ENCODE results near the gene CDPF1. TPM values are rescaled to one million over a fixed set of nuclear protein-coding genes. Genes with fewer than 3 reads are reported as not detected.

The CDPF1 gene
- total and polyA plus RNA-seq, 2 experiments from 2014 or later: 10.1 to 14.5 TPM

DNA sequence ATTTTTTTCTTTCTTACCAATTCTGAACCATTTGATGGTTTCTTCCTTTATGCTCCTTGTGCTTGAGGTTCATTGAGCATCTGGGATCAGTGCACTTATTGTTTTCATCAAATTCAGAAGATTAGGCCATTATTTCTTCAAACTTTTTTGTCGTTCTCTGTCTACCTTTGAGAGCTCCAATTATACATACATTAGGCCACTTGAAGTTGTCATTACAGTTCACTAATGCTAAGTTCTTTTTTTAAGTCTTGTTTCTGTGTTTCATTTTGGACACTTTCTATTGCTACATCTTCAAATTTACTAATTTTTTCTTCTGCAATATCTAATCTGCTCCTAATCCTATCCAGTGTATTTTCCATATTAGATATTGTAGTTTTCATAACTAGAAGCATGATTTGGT is 40.8 kb downstream of the CDPF1 start (continued):
- TF ChIP-seq REST (IDR thresholded peaks at IDR 0.05; ENCODE audit: unreplicated experiment): no peak
- TF ChIP-seq EZH2 (IDR thresholded peaks at IDR 0.05; ENCODE audit: low read depth, unreplicated experiment): no peak
- TF ChIP-seq ZNF114 (CRISPR knock-in tag; IDR thresholded peaks at IDR 0.05): no peak
- TF ChIP-seq ZNF331 (CRISPR knock-in tag; IDR thresholded peaks at IDR 0.05; ENCODE audit: low read depth): no peak
- no peak for TF ChIP-seq NANOG (IDR thresholded peaks at IDR 0.05; ENCODE audit: borderline replicate concordance)
- TF ChIP-seq STAT1 (IDR thresholded peaks at IDR 0.05; ENCODE audit: unreplicated experiment): no peak
- TF ChIP-seq EZH2phosphoT487 (IDR thresholded peaks at IDR 0.05; ENCODE audit: unreplicated experiment): no peak
- TF ChIP-seq, protein P1, sequence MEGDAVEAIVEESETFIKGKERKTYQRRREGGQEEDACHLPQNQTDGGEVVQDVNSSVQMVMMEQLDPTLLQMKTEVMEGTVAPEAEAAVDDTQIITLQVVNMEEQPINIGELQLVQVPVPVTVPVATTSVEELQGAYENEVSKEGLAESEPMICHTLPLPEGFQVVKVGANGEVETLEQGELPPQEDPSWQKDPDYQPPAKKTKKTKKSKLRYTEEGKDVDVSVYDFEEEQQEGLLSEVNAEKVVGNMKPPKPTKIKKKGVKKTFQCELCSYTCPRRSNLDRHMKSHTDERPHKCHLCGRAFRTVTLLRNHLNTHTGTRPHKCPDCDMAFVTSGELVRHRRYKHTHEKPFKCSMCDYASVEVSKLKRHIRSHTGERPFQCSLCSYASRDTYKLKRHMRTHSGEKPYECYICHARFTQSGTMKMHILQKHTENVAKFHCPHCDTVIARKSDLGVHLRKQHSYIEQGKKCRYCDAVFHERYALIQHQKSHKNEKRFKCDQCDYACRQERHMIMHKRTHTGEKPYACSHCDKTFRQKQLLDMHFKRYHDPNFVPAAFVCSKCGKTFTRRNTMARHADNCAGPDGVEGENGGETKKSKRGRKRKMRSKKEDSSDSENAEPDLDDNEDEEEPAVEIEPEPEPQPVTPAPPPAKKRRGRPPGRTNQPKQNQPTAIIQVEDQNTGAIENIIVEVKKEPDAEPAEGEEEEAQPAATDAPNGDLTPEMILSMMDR (conservative IDR thresholded peaks at IDR 0.05; ENCODE audit: low read depth in 2 of 2): no peak
- no peak for TF ChIP-seq POLR2AphosphoS5 (IDR thresholded peaks at IDR 0.05; ENCODE audit: low read depth)

DNA sequence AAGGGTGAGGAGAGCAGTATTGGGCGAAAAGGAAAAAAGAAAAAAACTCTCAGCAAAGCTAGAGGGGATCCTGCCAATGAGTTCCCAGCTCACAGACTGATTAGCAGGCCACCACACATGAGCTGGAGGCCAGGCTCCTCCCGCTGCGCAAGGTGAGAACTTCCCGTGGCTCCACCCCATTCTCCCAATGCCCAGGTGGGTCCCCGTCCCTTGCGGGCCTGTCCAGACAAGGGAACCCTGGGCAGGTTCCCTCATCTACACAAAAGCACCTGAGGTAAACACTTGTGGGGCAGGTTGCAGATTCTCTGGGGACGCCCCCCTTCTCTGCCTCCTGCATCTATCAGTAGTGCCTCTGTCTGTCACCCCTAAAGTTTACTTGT is 46.5 kb downstream of the CDPF1 start:
- no peaks in the 10 kb centered on the region for H3K79me2 ChIP-seq (replicated peaks; ENCODE audit: insufficient read depth)
- no peak overlapping the region for H2AFZ ChIP-seq
- H3K27ac Mint-ChIP-seq: no peak overlapping the region
- peaks cover 5% of the 10 kb centered on the region; the same call in 1 of the 2 replicates for H3K9me2 ChIP-seq (ENCODE audit: insufficient read depth)
- no peak overlapping the region for H3K4me3 ChIP-seq
- no peak overlapping the region for H3K27ac ChIP-seq (ENCODE audit: low read depth)
- no peak overlapping the region for H3K4me3 Mint-ChIP-seq
- peaks cover 20% of the 10 kb centered on the region; the same call in 2 of the 3 replicates for H3K36me3 Mint-ChIP-seq (ENCODE audit: low read depth)
- no peak overlapping the region for H3K4me2 ChIP-seq
- no peaks in the 10 kb centered on the region for H3K27me3 ChIP-seq (ENCODE audit: insufficient read depth)
- no peaks in the 10 kb centered on the region for H4K20me1 ChIP-seq (replicated peaks; ENCODE audit: insufficient read depth)
- peaks cover 15% of the 10 kb centered on the region for H3K9me3 Mint-ChIP-seq
- peaks cover 7% of the 10 kb centered on the region for H3K4me1 ChIP-seq (ENCODE audit: insufficient read depth)
- H3K4me1 Mint-ChIP-seq: peaks cover 15% of the 10 kb centered on the region; the same call in 2 of the 3 replicates
- 0 out of 2 replicates have a peak, but pooled peaks cover under 1% of the 10 kb centered on the region for H3K36me3 ChIP-seq (ENCODE audit: insufficient read depth)
- DNase-seq (ENCODE audit: low spot score) (peak; percentile 4), ATAC-seq (no peak)
- peaks cover 3% of the 10 kb centered on the region for H3K27me3 Mint-ChIP-seq (ENCODE audit: insufficient read depth, low read depth, poor library complexity)
- H3F3A ChIP-seq (replicated peaks; ENCODE audit: low read depth): no peaks in the 10 kb centered on the region
- TF ChIP-seq, protein P2, sequence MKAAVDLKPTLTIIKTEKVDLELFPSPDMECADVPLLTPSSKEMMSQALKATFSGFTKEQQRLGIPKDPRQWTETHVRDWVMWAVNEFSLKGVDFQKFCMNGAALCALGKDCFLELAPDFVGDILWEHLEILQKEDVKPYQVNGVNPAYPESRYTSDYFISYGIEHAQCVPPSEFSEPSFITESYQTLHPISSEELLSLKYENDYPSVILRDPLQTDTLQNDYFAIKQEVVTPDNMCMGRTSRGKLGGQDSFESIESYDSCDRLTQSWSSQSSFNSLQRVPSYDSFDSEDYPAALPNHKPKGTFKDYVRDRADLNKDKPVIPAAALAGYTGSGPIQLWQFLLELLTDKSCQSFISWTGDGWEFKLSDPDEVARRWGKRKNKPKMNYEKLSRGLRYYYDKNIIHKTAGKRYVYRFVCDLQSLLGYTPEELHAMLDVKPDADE (IDR thresholded peaks at IDR 0.05): no peak
- TF ChIP-seq, protein P3, sequence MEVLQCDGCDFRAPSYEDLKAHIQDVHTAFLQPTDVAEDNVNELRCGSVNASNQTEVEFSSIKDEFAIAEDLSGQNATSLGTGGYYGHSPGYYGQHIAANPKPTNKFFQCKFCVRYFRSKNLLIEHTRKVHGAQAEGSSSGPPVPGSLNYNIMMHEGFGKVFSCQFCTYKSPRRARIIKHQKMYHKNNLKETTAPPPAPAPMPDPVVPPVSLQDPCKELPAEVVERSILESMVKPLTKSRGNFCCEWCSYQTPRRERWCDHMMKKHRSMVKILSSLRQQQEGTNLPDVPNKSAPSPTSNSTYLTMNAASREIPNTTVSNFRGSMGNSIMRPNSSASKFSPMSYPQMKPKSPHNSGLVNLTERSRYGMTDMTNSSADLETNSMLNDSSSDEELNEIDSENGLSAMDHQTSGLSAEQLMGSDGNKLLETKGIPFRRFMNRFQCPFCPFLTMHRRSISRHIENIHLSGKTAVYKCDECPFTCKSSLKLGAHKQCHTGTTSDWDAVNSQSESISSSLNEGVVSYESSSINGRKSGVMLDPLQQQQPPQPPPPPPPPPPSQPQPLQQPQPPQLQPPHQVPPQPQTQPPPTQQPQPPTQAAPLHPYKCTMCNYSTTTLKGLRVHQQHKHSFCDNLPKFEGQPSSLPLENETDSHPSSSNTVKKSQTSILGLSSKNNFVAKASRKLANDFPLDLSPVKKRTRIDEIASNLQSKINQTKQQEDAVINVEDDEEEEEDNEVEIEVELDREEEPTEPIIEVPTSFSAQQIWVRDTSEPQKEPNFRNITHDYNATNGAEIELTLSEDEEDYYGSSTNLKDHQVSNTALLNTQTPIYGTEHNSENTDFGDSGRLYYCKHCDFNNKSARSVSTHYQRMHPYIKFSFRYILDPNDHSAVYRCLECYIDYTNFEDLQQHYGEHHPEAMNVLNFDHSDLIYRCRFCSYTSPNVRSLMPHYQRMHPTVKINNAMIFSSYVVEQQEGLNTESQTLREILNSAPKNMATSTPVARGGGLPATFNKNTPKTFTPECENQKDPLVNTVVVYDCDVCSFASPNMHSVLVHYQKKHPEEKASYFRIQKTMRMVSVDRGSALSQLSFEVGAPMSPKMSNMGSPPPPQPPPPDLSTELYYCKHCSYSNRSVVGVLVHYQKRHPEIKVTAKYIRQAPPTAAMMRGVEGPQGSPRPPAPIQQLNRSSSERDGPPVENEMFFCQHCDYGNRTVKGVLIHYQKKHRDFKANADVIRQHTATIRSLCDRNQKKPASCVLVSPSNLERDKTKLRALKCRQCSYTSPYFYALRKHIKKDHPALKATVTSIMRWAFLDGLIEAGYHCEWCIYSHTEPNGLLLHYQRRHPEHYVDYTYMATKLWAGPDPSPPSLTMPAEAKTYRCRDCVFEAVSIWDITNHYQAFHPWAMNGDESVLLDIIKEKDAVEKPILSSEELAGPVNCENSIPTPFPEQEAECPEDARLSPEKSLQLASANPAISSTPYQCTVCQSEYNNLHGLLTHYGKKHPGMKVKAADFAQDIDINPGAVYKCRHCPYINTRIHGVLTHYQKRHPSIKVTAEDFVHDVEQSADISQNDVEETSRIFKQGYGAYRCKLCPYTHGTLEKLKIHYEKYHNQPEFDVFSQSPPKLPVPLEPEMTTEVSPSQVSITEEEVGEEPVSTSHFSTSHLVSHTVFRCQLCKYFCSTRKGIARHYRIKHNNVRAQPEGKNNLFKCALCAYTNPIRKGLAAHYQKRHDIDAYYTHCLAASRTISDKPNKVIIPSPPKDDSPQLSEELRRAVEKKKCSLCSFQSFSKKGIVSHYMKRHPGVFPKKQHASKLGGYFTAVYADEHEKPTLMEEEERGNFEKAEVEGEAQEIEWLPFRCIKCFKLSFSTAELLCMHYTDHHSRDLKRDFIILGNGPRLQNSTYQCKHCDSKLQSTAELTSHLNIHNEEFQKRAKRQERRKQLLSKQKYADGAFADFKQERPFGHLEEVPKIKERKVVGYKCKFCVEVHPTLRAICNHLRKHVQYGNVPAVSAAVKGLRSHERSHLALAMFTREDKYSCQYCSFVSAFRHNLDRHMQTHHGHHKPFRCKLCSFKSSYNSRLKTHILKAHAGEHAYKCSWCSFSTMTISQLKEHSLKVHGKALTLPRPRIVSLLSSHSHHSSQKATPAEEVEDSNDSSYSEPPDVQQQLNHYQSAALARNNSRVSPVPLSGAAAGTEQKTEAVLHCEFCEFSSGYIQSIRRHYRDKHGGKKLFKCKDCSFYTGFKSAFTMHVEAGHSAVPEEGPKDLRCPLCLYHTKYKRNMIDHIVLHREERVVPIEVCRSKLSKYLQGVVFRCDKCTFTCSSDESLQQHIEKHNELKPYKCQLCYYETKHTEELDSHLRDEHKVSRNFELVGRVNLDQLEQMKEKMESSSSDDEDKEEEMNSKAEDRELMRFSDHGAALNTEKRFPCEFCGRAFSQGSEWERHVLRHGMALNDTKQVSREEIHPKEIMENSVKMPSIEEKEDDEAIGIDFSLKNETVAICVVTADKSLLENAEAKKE (CRISPR knock-in tag; IDR thresholded peaks at IDR 0.05): no peak
- TF ChIP-seq ZNF331 (CRISPR knock-in tag; IDR thresholded peaks at IDR 0.05; ENCODE audit: low read depth): no peak

Data from GM23338 (cell line).